GM18873 (cell line): ENCODE measurements around the gene TSGA10IP.
A peak's percentile ranks its signal among the peaks of the same experiment; 100 is the strongest.

ENCODE experiments used
- ATAC-seq: cut with Tn5 transposase; IDR thresholded peaks from one replicate; pipeline ENCODE4 v1.9.1; 2021; ENCODE audit warnings: mild to moderate bottlenecking, moderate library complexity, moderate number of reproducible peaks; ENCODE audit not compliant: unreplicated experiment, low FRiP score

The TSGA10IP gene

DNA sequence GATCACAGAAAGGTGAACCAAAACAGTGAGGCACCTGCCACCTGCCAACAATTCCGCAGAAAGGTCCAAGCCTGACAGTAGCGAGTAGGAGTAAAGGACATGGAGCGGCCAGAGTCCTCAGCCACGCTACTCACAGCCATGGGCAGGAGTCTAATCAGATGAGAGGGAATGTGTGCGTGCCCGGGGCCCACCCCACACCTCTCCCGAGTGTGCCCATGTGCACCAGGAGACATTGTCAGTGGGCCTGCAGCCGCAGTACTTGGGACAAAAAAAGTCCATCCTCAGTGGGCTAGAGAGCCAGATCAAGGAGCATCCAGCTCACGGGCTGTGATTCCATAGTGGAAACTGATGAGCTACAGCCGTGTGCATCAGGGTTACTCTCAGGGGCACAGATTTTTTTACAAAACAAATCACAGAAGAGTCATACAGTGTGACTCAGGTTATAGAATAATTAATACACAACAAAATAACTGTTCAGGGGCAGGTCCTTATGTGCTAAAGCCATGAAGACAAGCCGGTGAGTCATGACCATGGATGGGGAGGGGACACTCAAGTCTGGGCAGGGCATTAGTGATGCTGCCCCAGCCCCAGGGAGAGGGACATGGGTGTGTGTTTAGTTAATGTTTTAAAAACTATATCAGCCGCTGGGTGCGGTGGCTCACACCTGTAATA lies 28.3 kb downstream of the TSGA10IP start:
- no peak for ATAC-seq

DNA sequence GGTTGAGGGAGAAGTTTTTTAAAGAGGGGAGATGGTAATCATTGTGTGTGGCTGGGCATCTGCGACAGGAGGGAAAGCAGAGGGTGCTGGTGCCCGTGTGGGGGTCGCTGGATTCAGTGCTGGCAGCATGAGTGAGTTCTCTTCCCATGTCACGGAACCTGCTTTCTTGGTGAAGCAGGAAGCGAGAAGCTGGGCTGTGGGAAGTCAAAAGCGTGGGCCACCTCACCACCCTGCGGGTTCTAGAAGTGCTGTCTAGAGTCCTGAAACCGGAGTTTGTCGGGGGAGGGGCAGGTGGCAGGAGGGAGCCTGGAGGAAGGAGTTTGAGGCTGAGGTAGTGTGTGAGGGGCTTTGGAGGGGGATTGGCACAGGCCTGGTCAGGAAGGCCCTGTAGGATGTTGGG lies 30.5 kb downstream of the TSGA10IP start:
- no peak for ATAC-seq

GRCh38 chr11:65976216-65977176 lies 31.2 kb downstream of the TSGA10IP start:
- ATAC-seq: no peak

GRCh38 chr11:65977621-65978390 lies 32.5 kb downstream of the TSGA10IP start:
- no peak for ATAC-seq

GRCh38 chr11:65978391-65979238 lies 33.3 kb downstream of the TSGA10IP start:
- ATAC-seq: no peak

- no peak for ATAC-seq
Observed at GRCh38 chr11:65979261-65979759, 34.0 kb downstream of the TSGA10IP start.

GRCh38 chr11:65981101-65981740 lies 35.9 kb downstream of the TSGA10IP start:
- ATAC-seq: no peak

DNA sequence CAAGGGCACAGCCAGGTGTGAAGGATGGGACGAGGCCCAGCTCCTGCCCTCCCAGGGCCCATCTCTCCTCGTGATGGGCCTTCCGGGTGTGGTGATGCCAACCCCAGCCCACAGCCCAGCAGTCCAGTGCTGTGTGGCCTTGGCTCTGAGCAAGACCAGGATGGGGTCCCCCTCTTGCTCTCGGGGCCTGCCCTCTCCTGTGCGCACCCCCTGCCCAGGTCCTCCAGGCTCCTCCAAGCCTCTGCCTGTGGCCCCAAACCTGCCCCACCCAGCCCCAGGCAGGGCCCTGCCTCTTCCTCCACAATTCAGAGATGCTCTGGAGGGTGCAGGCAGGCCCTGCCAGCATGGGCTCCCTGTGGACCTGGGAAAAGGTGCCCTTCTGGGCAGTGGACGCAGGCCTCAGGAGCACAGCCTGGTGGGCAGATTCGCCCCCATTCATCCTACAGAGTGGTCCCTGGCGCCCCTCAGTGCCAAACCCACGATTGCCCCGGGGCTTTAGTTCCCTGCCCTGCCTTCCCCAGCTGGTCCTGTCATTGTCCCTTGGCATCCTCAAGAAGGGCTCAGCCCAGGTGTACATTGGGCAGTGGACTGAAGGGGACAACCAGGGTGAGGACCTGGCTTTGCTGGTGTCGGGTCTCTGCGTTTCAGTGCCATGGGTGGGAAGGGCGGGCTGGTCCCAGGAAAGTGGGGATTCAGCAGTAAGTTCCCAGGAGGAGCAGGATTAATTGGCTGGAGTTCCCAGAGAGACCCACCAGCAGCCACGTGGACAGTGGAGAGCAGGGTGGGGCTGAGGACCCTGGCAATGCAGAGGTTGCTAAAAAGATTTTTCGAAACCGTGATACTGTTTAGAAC lies 36.9 kb downstream of the TSGA10IP start:
- no peak for ATAC-seq

- no peak for ATAC-seq
Observed at GRCh38 chr11:65982824-65983588, 37.7 kb downstream of the TSGA10IP start.

DNA sequence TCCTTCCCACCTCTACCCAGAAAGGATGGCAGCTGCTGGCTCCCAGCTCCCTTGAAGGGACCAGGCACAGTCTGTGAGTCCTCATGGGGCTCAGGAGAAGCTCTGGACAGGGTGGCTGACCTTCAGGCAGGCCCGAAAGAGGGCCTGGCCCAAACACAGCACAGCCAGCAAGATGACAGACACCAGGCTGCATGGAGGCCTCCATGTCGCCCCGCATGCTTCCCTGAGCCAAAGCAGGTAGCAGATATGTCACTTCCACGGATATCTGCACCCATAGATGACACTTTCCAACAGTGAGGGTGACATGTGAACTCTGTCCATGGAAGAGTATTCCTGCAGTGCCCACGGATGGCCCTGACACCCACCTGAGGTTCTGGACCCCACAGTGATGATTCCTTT lies 38.3 kb downstream of the TSGA10IP start:
- no peak for ATAC-seq

- no peak for ATAC-seq
Observed at GRCh38 chr11:65987336-65987735, 42.1 kb downstream of the TSGA10IP start.

GRCh38 chr11:65988791-65989592 lies 43.7 kb downstream of the TSGA10IP start:
- peak; percentile 87 for ATAC-seq

DNA sequence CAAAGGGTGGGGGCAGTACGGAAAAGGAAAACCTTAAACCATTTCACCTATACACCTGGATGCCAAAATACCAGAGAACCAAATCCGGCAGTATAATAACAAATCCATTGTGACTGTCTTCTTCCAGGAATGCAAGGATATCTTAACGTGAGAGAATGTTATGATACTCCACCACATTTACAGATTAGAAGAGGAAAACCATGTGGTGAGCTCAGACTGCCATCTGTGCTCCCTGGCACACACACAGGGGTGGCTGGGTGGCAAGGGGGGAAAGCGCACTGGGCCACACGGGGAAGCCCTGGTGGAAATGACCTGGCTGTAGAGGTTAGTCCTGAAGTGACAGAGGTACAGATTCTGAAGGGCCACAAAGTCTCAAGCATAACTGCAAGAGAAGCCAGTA lies 46.8 kb downstream of the TSGA10IP start:
- no peak for ATAC-seq

- ATAC-seq: no peak
Observed at GRCh38 chr11:65997286-65997685, 52.0 kb downstream of the TSGA10IP start.

GRCh38 chr11:66001942-66002647 lies 56.8 kb downstream of the TSGA10IP start, which contains the start of the genes BANF1 and EIF1AD:
BANF1 (plus strand) TSS chr11:66002503; CDS start chr11:66003251, 748 bp downstream.
EIF1AD (minus strand) TSS chr11:66002157; CDS start chr11:66000389, 1,768 bp downstream.
- ATAC-seq: peak; percentile 70

DNA sequence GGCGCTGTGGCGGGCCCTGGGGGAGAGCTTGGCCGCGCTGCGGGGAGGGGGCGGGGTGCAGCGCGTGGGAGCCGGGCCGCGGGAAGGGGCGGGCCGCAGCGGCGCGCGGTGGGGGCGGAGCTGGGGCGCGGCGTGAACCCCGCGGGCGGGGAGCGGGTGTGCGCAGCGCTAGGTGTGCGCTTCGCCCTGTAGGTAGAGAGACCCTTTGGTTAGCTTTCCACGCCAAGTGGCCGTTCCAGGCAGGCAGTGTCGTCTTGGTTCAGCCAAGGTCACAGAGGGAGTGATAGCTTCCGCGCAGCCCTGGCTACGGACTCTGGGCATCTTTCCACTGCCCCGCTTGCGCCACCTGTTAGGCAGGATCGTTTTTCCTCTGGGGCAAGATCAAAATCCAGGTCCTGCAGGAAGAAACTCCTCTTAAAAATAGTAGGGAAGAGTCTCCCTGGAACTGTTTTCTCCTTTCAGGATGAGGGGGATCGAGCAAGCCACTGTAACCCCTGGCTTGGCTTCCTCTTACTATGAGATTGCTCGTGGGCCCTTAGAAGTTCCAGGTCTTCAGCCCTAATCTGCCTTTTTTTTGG lies 57.5 kb downstream of the TSGA10IP start:
- peak; percentile 17 for ATAC-seq
